Esophagus muscularis mucosa (tissue), 4 donors: Measurements from ENCODE around the gene AKT1.

ENCODE experiments used
- EP300 ChIP-seq: sonication (generic); formaldehyde crosslinking; IDR thresholded peaks from one replicate; pipeline ENCODE4 v1.6.1; 2017; ENCODE audit warnings: antibody characterized with exemption
- POLR2A ChIP-seq: fragments of 450-650 bp; IDR thresholded peaks from one replicate; pipeline ENCODE4 v1.6.1; 2017; ENCODE audit warnings: antibody characterized with exemption, moderate library complexity, mild to moderate bottlenecking, low read depth
- POLR2AphosphoS5 ChIP-seq, 2 donors: sonication (generic); formaldehyde crosslinking; IDR thresholded peaks; one replicate each; pipeline ENCODE4 v1.6.1; 2017; ENCODE audit warnings: antibody characterized with exemption in 2 of 2
- TF ChIP-seq, protein P1 (sequence below), 3 experiments: fragments of 200-600 bp in 2 of 3; fragments of 450-650 bp in 1 of 3; sonication (generic) in 2 of 3; IDR thresholded peaks; one replicate each; pipeline ENCODE4 v1.5.1; 2017 to 2019; ENCODE audit warnings: antibody characterized with exemption in 3 of 3, mild to moderate bottlenecking in 2 of 3, moderate library complexity in 1 of 3

- TF ChIP-seq, protein P1, sequence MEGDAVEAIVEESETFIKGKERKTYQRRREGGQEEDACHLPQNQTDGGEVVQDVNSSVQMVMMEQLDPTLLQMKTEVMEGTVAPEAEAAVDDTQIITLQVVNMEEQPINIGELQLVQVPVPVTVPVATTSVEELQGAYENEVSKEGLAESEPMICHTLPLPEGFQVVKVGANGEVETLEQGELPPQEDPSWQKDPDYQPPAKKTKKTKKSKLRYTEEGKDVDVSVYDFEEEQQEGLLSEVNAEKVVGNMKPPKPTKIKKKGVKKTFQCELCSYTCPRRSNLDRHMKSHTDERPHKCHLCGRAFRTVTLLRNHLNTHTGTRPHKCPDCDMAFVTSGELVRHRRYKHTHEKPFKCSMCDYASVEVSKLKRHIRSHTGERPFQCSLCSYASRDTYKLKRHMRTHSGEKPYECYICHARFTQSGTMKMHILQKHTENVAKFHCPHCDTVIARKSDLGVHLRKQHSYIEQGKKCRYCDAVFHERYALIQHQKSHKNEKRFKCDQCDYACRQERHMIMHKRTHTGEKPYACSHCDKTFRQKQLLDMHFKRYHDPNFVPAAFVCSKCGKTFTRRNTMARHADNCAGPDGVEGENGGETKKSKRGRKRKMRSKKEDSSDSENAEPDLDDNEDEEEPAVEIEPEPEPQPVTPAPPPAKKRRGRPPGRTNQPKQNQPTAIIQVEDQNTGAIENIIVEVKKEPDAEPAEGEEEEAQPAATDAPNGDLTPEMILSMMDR (IDR thresholded peaks at IDR 0.05) = no peak
- TF ChIP-seq POLR2A = no peak
- no peak for TF ChIP-seq POLR2AphosphoS5 (IDR thresholded peaks at IDR 0.05)
- TF ChIP-seq EP300 = no peak
These were observed 38.9 kb downstream of the AKT1 start for GRCh38 chr14:104756477-104757237.
